Cardiac muscle cell (in vitro differentiated cells and primary cell): ENCODE data around the gene OR7G3. TPM values are rescaled to one million over a fixed set of nuclear protein-coding genes. Genes with fewer than 3 reads are reported as not detected.

Source experiments
- DNase-seq, 2 donors: peaks; one replicate each; pipeline versions ENCODE4 v3.0.0 to v3.0.0-alpha.2; 2010 to 2017; ENCODE audit warnings: low read depth in 1 of 2, low spot score in 1 of 2
- H3K27ac ChIP-seq: fragments of 200-600 bp; sonication (generic); 2 replicates; pipeline ENCODE4 v1.5.1; 2016
- H3K27me3 ChIP-seq: fragments of 200-600 bp; sonication (generic); 2 replicates; pipeline ENCODE4 v1.6.0; 2016; ENCODE audit warnings: control low read depth
- H3K36me3 ChIP-seq: fragments of 200-600 bp; sonication (generic); 2 replicates; pipeline ENCODE4 v1.5.1; 2016; ENCODE audit warnings: control low read depth
- H3K4me1 ChIP-seq: fragments of 200-600 bp; sonication (generic); 2 replicates; pipeline ENCODE4 v1.8.1; 2017; ENCODE audit warnings: low read depth, mild to moderate bottlenecking, mixed run types
- H3K4me3 ChIP-seq: fragments of 200-600 bp; sonication (generic); 2 replicates; pipeline ENCODE4 v1.5.1; 2016; ENCODE audit warnings: mild to moderate bottlenecking
- H3K9me3 ChIP-seq: fragments of 200-600 bp; sonication (generic); 2 replicates; pipeline ENCODE4 v1.5.1; 2017; ENCODE audit warnings: low read depth, mild to moderate bottlenecking, control low read depth
- polyA plus RNA-seq: library from polyadenylated mRNA; unstranded; fragments of >200 nt; fragmentation: Nextera tagmentation; extraction: Ambion mirVana; gene quantifications from 2 replicates; pipeline ENCODE4 v1.2.1, GENCODE V29; 2016
- total RNA-seq: library from RNA; depleted of rRNA; stranded (reverse); fragments of >200 nt; gene quantifications from 2 replicates; pipeline ENCODE4 v1.2.3, GENCODE V29; 2016
- TF ChIP-seq, protein P1 (sequence below): IDR thresholded peaks from 2 replicates; pipeline ENCODE4 v1.5.1; 2012; ENCODE audit warnings: low read depth, mild to moderate bottlenecking, low read length

OR7G3 gene
- total and polyA plus RNA-seq, 2 experiments from 2014 or later = not detected

DNA sequence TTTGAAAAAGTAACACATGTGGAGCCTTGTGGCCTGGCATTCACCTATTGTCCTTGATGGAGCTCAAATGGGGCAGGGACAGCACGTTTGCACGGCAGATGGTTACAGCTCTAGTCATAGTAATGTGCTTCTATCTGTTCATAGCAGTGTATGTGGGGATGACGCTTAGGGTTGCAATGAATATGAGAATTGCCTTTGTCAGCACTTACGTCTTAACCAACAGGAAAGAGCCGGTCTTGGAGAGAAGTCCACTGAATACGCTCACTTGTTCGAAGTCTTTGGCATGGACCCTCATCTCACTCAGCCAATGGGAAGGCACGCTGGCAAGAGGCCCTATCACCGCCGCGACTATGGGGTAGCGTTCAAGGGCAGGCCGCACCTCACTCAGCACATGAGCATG lies 33.1 kb upstream of the OR7G3 start:
- Histone ChIP-seq H3K27me3 (no peaks in the 10 kb centered on the region), H3K9me3 (peaks cover 4% of the 10 kb centered on the region), H3K36me3 (peaks cover 58% of the 10 kb centered on the region), H3K4me3 (no peak overlapping the region), H3K4me1 (no peaks in the 10 kb centered on the region), H3K27ac (no peak overlapping the region)
- TF ChIP-seq, protein P1, sequence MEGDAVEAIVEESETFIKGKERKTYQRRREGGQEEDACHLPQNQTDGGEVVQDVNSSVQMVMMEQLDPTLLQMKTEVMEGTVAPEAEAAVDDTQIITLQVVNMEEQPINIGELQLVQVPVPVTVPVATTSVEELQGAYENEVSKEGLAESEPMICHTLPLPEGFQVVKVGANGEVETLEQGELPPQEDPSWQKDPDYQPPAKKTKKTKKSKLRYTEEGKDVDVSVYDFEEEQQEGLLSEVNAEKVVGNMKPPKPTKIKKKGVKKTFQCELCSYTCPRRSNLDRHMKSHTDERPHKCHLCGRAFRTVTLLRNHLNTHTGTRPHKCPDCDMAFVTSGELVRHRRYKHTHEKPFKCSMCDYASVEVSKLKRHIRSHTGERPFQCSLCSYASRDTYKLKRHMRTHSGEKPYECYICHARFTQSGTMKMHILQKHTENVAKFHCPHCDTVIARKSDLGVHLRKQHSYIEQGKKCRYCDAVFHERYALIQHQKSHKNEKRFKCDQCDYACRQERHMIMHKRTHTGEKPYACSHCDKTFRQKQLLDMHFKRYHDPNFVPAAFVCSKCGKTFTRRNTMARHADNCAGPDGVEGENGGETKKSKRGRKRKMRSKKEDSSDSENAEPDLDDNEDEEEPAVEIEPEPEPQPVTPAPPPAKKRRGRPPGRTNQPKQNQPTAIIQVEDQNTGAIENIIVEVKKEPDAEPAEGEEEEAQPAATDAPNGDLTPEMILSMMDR = no peak
- DNase-seq = no peak

DNA sequence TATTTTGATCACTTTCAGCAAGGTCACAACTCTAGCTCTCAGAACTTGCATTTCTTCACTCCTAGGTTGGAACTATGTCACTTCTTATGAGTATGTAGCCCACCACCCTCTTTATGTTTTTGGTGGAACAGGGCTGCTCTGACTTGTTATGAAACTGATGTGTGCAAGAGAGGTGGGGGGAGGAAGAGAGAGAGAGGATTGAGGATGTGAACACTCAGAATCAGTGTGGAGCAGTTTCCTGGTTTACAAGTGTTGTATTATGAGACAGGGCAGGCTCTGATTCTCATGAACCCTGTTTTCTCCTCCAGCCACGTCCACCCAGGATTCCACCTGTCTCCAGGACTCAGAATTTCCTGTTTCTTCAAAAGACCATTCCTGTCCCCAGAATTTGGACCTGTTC lies 29.6 kb upstream of the OR7G3 start:
- Histone ChIP-seq H3K4me1 (no peaks in the 10 kb centered on the region), H3K36me3 (peaks cover 39% of the 10 kb centered on the region), H3K4me3 (no peak overlapping the region), H3K9me3 (peaks cover 4% of the 10 kb centered on the region), H3K27me3 (no peaks in the 10 kb centered on the region), H3K27ac (no peak overlapping the region)
- DNase-seq = no peak
- TF ChIP-seq, protein P1 = no peak

DNA sequence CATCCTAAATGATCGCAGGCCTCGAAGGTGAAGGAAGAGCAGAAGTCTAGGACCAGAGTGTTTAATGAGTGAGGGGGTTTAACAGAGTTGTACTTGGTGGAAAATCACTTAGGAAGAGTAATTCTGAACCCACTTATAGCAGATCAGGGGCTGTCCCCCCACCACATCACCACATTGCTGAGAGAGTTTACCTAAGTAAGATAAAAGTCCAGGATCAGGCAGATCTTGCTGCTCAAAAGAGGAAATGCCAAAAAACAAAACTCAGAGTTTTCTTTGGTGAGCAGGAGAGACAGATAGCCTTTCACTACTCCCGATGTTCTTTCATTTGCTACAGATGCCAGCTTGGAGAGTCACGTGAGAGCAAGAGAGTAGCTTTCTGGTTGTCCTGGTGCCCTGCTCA lies 28.8 kb upstream of the OR7G3 start:
- Histone ChIP-seq H3K36me3 (peaks cover 32% of the 10 kb centered on the region), H3K9me3 (peaks cover 4% of the 10 kb centered on the region), H3K4me3 (no peak overlapping the region), H3K27ac (no peak overlapping the region), H3K27me3 (no peaks in the 10 kb centered on the region), H3K4me1 (no peaks in the 10 kb centered on the region)
- TF ChIP-seq, protein P1 = no peak
- DNase-seq = no peak

DNA sequence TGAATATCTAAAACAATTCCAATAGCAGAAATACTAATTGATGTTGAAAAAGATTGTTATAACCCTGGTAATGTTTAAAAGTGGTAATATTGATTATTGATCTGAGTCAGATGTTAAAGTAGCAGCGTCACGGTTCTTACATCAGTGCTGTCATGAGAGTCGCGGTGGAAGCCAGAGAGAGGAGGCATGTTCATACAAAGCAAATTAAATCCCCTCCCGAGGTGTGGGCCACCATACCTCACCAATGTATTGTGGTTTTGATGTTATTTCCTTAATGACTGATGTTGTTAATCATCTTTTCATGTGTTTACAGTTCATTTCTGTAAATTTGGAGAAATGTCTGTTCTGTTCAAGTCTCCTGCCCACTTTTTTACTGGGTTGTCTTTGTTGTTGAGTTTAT lies 24.6 kb upstream of the OR7G3 start:
- no peak for DNase-seq
- TF ChIP-seq, protein P1 = no peak
- Histone ChIP-seq H3K4me1 (no peaks in the 10 kb centered on the region), H3K4me3 (no peak overlapping the region), H3K27me3 (no peaks in the 10 kb centered on the region), H3K36me3 (no peaks in the 10 kb centered on the region), H3K27ac (no peak overlapping the region), H3K9me3 (no peaks in the 10 kb centered on the region)

DNA sequence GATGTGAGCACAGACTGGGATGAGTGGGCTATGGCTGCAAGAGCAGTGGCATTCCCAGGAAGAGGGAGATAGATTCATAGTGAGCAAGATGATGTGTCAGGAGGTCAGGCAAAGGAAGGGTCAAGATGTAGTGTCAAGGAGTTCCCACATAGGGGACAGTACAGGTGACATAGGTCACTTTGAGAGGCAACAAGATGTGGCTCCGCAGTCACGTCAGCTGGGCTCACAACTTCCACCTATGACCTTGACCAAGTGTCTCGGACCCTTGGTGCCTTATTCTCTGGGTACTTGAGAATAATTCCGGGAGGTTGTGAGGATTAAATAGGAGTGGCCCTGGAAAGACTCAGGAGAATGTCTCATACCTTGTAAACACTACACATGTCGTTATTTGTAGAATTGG lies 23.9 kb upstream of the OR7G3 start:
- no peaks in the 10 kb centered on the region for H3K4me1 ChIP-seq
- H3K36me3 ChIP-seq = no peaks in the 10 kb centered on the region
- TF ChIP-seq, protein P1 = no peak
- H3K27ac ChIP-seq = no peak overlapping the region
- no peak for DNase-seq
- no peaks in the 10 kb centered on the region for H3K9me3 ChIP-seq
- no peak overlapping the region for H3K4me3 ChIP-seq
- H3K27me3 ChIP-seq = no peaks in the 10 kb centered on the region

DNA sequence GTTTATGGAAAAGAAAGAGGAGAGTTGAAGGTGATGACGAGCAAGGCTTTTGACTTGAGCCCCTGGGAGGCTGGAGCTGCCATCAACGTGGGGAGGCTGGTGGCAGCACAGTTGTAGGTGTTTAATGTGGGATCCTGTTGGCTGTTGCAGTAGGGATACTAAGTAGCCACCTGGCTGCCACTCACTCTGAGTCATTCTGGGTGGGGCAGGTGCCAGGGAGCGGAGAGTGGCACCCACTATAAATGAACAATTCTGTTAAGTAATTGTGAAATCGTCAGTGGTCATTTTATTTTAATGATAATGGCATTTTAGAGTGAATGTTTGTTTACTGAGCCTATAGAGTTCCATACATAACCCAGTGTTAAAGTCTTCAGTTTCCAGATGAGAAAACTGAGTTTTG lies 23.2 kb upstream of the OR7G3 start:
- H3K9me3 ChIP-seq = no peaks in the 10 kb centered on the region
- H3K4me1 ChIP-seq = no peaks in the 10 kb centered on the region
- DNase-seq = no peak
- TF ChIP-seq, protein P1 = no peak
- no peak overlapping the region for H3K27ac ChIP-seq
- H3K36me3 ChIP-seq = no peaks in the 10 kb centered on the region
- H3K4me3 ChIP-seq = no peak overlapping the region
- no peaks in the 10 kb centered on the region for H3K27me3 ChIP-seq
